ENCODE data around the gene C15orf61. TPM values are rescaled to one million over a fixed set of nuclear protein-coding genes. Genes with fewer than 3 reads are reported as not detected.

Gene C15orf61
- total RNA-seq, 1 experiment from 2014 or later: 6.6 TPM

- no peaks in the 10 kb centered on the region for H3K27me3 ChIP-seq
- no peak for DNase-seq
Observed at GRCh38 chr15:67571648-67572415, 50.9 kb downstream of the C15orf61 start.

GRCh38 chr15:67573194-67573593, 52.3 kb downstream of the C15orf61 start:
- Histone ChIP-seq H3K4me3 (no peak overlapping the region), H3K9me3 (replicated peaks) (no peaks in the 10 kb centered on the region), H3K36me3 (no peaks in the 10 kb centered on the region), H3K4me1 (peaks cover 9% of the 10 kb centered on the region), H3K27me3 (no peaks in the 10 kb centered on the region), H3K27ac (no peak overlapping the region)
- DNase-seq: no peak

More at GRCh38 chr15:67571648-67572415, 50.9 kb downstream of the C15orf61 start:
- H3K36me3 ChIP-seq: no peaks in the 10 kb centered on the region
- no peak overlapping the region for H3K27ac ChIP-seq
- H3K9me3 ChIP-seq (replicated peaks): no peaks in the 10 kb centered on the region
- H3K4me3 ChIP-seq: no peak overlapping the region
- peaks cover 7% of the 10 kb centered on the region for H3K4me1 ChIP-seq

- H3K27ac ChIP-seq: no peak overlapping the region
Observed at GRCh38 chr15:67575039-67575502, 54.1 kb downstream of the C15orf61 start.

GRCh38 chr15:67578020-67578600, 57.2 kb downstream of the C15orf61 start:
- 0 out of 2 replicates have a peak, but pooled peaks cover 2% of the 10 kb centered on the region for H3K36me3 ChIP-seq
- H3K4me1 ChIP-seq: peaks cover 15% of the 10 kb centered on the region
- no peak overlapping the region for H3K4me3 ChIP-seq
- H3K27me3 ChIP-seq: no peaks in the 10 kb centered on the region
- no peaks in the 10 kb centered on the region for H3K9me3 ChIP-seq (replicated peaks)
- peak in 1 of 2 experiments; percentile 11 for DNase-seq
- H3K27ac ChIP-seq: no peak overlapping the region; the same call in 1 of the 2 replicates

More at GRCh38 chr15:67575039-67575502, 54.1 kb downstream of the C15orf61 start:
- no peaks in the 10 kb centered on the region for H3K27me3 ChIP-seq
- H3K4me3 ChIP-seq: no peak overlapping the region
- H3K4me1 ChIP-seq: peaks cover 15% of the 10 kb centered on the region
- no peaks in the 10 kb centered on the region for H3K36me3 ChIP-seq
- H3K9me3 ChIP-seq (replicated peaks): no peaks in the 10 kb centered on the region
- peak; percentile 13 to 45 for DNase-seq

GRCh38 chr15:67579164-67579563, 58.2 kb downstream of the C15orf61 start:
- DNase-seq: no peak
- no peak overlapping the region for H3K4me3 ChIP-seq
- no peak overlapping the region for H3K27ac ChIP-seq
- peaks cover 15% of the 10 kb centered on the region for H3K4me1 ChIP-seq
- H3K9me3 ChIP-seq (replicated peaks): no peaks in the 10 kb centered on the region
- H3K36me3 ChIP-seq: 0 out of 2 replicates have a peak, but pooled peaks cover 2% of the 10 kb centered on the region
- H3K27me3 ChIP-seq: no peaks in the 10 kb centered on the region

Other genes with a start within 250 kb of the C15orf61 start
- 11.7 and 13.9 TPM in 2 replicates for gene MAP2K5, start 21.6 kb downstream of the C15orf61 start, total RNA-seq (2014; rRNA removed; shearing (Covaris generic))

Measured in SJCRH30 (cell line).